Fibroblast of skin of abdomen (primary cell): ENCODE results near the gene SMG6.
A peak's percentile ranks its signal among the peaks of the same experiment; 100 is the strongest.
"Not testable (repeated sequence)": the region's sequence is repeated elsewhere in the genome, so short reads cannot be mapped to it uniquely, and the experiment has no call there.

Experiments used
- DNase-seq: peaks from one replicate; pipeline ENCODE4 v3.0.0-alpha.2; 2013

The SMG6 gene

DNA sequence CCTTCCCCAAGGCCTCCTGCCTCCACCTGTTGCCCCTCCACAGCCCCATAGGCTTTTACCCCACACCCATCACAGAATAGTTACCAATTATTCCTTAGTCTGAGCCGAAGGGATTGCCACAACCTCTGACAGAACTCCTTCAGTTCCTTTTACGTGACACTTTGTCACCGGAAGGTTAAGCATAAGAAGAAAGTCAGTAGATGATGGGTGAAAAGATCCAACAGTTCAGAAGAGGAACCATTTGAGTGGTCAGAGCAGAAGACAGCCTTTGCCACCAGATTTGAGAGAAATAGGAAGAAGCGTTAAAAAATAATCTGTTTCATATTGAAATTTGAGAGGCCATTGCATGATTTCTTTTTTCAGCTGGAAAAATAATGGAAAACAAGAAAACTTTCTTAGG, 1.3 kb upstream of the SMG6 start:
- DNase-seq = no peak

- no peak for DNase-seq
Measured at GRCh38 chr17:2302778-2303203, 794 bp downstream of the SMG6 start.

DNA sequence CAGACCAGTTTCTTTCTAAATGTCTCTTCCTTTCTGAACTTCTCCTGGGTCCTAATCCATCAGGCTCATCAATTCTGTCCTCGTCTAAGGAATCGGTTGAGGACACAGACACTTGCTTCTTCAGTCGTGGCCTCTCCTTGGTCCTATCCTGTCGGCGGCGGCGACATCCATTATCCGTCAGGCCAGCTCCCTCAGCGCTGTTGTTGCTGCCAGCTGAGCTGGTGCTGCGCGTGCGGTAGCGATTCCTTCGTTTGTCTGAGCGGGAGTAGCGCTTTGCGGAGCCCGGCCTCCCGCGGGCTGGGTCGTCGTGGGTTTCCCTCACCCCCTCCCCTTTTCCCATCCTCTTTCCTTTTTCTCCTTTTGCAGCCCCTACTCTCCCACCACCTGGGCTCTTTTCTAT, 3.8 kb downstream of the SMG6 start:
- no peak for DNase-seq

GRCh38 chr17:2299136-2299535, 4.4 kb downstream of the SMG6 start:
- DNase-seq = no peak

- no peak for DNase-seq
Measured at GRCh38 chr17:2297023-2297422, 6.6 kb downstream of the SMG6 start.

DNA sequence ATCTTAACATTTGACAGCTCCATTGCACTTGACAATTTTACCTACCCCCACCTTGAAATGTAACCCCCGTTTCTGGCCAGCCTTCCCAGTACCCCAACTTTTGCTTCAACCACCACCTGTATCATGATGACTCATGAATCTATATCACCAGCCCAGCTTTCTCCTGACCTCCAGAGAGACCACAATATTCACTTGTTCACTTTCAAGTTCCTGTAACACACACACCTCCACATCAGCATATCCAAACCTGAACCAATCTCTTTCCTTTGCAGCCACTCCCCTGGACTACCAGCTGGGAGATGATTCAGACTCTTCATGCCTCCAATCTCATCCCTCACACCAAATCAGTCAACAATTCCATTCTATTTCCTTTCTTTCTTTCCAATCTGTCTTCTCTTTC, 8.0 kb downstream of the SMG6 start:
- no peak for DNase-seq

DNA sequence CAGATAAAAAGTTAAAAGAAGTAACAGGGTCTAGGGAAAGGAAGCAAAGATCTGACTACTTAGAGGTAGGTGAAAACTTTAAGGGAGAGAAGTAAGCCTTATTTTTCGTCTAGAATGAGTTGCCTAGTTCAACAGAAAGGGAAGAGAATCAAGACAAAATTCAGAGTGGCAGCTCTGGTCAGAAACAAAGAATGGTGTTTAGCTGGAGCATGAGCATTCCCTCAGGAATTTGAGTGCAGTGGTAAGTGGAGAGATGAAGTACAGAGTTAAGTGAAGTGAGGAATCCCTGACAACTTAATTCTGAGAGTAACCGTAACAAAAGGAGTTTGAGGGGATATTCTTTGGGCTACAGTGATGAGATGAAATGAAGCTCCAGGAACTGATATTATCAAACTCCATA, 11.5 kb downstream of the SMG6 start:
- DNase-seq = peak; percentile 41

GRCh38 chr17:2289878-2290478, 13.6 kb downstream of the SMG6 start:
- DNase-seq = no peak

GRCh38 chr17:2283302-2283701, 20.3 kb downstream of the SMG6 start:
- DNase-seq = no peak

DNA sequence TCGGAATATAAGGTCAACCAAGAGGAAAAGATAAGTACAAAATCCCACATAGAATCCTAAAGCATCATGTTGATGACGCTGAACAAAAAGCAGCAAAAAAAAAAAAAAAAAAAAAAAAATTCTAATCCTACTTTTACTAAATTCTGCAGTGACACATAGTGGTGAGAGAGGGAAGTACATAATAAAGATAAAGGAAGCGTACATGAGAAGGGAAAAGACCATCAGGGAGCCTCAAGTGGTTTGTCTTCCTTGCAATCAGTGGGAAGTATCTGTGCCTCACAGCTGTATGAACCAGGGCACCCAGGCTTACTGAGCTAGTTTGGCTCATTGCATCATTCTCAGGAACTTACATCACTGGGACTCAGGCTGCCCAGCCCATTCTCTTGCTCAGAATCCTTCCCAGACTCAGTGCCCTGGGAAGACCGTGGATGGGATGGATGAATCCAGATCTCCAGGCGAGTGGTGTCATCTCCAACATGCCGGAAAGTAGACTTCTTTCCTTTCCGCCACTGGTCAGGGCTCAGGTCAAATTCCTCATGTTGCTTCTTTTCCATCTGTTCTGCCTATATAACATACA, 21.2 kb downstream of the SMG6 start:
- DNase-seq = peak; percentile 85

DNA sequence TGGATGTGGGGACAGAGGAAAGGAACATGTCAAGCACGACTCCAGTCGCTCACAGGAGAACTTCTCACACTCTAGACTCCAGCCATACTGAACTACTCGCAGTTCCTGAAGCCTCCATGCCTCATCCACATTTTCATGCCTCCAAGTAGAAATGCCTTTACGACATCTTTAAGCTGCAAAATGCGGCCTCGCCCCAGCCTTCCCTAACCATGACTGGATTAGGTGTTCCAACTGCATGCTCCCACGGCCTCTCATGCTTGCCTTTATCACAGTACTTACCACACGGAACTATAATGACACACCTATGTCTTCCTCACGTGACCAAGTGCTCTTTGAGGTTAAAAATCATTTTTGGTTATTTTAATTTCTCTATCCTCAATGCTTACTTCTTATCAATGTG, 23.9 kb downstream of the SMG6 start:
- DNase-seq = no peak

DNA sequence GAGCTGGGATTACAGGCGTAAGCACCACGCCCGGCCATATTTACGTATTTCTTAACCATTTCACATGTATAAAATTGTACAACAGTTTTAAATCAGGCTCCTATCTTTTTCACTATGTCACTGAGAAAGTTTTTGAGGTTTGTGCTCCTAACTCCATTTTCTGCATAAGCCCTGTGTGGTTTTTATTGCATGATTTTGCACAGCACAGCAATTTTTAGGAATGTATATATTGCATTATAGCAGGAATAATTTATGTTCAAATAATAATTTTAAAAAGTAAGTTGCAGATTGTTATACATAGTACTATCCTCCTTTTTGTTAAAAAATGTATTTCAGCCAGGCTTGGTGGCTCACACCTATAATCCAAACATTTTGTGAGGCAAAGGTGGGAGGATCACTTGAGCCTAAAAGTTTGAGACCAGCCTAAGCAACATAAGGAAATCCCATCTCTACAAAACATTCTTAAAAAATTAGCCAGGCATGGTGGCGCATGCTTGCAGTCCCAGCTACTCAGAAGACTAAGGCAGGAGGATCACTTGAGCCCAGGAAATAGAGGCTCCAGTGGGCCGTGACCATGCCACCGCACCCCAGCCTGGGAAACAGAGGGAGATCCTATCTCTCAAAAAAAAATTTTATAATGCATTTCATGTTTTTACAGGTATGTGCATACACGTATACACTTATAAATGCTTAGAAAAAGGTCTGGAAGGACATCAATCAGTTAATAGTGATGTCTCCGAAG, 26.0 kb downstream of the SMG6 start:
- no peak for DNase-seq

- DNase-seq = no peak
Measured at GRCh38 chr17:2275722-2276121, 27.9 kb downstream of the SMG6 start.

- DNase-seq = no peak
Measured at GRCh38 chr17:2274414-2274813, 29.2 kb downstream of the SMG6 start.

DNA sequence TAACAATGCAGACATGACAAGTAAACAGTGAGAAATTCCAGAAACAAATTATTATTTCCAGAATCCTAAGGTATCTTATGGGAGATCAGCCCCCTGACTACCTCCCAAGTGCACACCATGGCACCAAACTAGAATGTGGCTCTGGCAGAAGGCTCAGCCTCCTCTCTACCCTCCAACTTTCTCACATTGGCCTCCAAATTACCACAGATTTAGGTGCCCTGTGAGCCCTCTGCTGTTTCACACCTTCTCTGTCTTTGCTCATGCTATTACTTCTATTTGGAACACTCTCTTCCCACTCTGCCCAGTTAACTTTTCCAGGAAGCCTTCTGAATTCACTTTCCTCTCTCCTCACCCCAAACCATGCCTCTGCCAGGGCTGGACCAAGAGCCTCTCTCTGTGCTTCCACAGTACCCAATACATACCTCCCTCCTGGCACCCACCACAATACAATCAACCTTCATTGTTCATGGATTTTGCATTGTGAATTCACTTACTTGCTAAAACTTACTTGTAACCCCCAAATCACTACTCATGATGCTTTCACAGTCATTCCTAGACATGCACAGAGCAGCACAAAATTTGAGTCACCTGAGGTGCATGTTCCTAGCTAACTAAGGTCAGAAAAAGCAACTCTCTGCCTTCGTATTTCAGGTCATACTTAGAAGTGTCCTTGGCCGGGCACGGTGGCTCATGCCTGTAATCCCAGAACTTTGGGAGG, 31.4 kb downstream of the SMG6 start:
- no peak for DNase-seq

DNA sequence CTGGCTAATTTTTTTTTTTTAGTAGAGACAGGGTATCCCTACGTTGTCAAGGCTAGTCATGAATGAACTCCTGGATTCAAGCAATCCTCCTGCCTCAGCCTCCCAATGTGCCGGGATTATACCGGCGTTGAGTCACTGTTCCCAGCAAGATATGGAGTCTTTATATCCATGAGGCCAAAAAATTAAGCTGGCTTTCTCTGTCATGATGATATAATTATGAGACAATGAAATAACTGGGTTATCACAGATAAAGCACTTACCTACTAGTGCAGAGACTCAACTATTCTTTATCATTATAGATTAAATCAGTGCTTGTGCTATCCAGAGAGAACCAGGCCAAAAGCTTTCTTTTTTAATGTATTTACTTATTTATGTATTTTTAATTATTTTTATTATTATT, 36.2 kb downstream of the SMG6 start:
- DNase-seq = no peak

DNA sequence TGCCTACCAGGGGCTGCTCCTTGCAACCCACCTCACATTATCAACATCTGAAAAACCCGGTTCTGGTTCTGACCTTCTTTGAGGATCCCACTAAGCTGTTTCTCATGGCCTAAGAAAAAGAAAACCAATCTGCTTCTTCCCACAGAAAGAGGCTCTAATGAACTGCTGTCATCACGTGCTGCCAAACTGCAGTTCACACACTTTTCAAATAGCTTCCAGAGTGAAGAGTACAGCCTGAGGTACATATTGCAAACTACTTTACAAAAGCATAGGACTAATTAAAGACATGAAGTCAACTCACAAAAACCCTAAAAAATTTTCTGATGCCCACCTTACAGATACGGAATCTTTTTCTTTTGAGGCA, 36.7 kb downstream of the SMG6 start:
- no peak for DNase-seq

- DNase-seq = no peak
Measured at GRCh38 chr17:2266045-2266864, 37.3 kb downstream of the SMG6 start.

GRCh38 chr17:2265166-2265565, 38.4 kb downstream of the SMG6 start:
- DNase-seq = not testable (repeated sequence)

GRCh38 chr17:2264067-2264860, 39.3 kb downstream of the SMG6 start:
- peak; percentile 72 for DNase-seq

DNA sequence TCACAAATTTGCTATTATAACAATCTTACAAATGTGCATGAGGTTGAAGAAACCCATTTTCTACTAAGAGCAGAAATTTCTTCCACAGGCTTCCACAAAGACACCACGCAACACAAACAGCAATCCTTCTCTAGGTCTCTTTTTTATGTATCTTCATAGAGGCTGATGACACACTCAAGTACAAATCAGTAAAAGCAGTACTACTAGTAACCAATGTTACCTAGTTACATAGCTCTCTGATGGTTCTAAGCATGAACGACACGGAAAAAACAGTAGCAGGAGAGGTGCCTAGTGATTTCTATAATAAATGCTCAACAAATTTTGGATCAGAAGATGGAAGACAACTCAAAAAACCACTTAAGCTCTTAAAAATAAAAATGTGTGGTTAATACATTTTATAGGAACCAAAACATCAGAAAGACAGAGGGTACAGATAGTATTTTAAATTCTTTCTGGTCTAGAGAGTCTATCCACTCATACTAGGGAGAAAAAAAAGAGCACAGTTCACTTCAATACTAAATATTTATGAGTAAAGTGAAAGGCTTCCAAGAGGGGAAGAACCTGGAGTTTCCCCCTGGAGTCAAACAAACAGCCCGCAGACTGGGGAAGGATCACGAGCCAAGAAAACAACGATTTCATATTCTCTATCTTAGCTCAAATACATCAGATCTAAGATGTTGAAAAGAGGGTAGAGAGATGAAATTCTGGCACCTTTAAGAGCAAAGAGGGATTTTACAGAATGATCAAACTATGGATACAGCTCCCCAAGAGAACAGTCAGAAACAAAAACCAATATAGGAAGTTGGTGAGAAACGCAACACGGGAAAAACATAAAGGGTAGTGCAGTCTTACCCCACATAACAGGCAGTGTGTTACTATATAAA, 40.2 kb downstream of the SMG6 start:
- DNase-seq = peak; percentile 48
